ENCODE measurements around the gene PRKN. TPM values are rescaled to one million over a fixed set of nuclear protein-coding genes. Genes with fewer than 3 reads are reported as not detected.

Gene PRKN
- total RNA-seq, 1 donor from 2014 or later: 7.0 TPM

GRCh38 chr6:162620073-162620472 is 107.5 kb downstream of the PRKN start:
- H3K9me3 Mint-ChIP-seq (ENCODE audit: unreplicated experiment): peaks cover 4% of the 10 kb centered on the region
- H3K4me1 Mint-ChIP-seq (ENCODE audit: low read depth, unreplicated experiment): peaks cover 6% of the 10 kb centered on the region
- H3K4me3 Mint-ChIP-seq (ENCODE audit: unreplicated experiment): no peak overlapping the region
- no peaks in the 10 kb centered on the region for H3K36me3 Mint-ChIP-seq (ENCODE audit: unreplicated experiment)
- H3K27me3 Mint-ChIP-seq (ENCODE audit: unreplicated experiment): no peaks in the 10 kb centered on the region
- no peak for TF ChIP-seq CTCF (IDR thresholded peaks at IDR 0.05; ENCODE audit: partially characterized antibody, unreplicated experiment)
- no peak overlapping the region for H3K27ac Mint-ChIP-seq (ENCODE audit: unreplicated experiment)
- no peak for DNase-seq

- Mint-ChIP-seq H3K27ac (ENCODE audit: unreplicated experiment) (no peak overlapping the region), H3K27me3 (ENCODE audit: unreplicated experiment) (no peaks in the 10 kb centered on the region), H3K9me3 (ENCODE audit: unreplicated experiment) (peaks cover 1% of the 10 kb centered on the region), H3K4me1 (ENCODE audit: low read depth, unreplicated experiment) (peaks cover 6% of the 10 kb centered on the region), H3K4me3 (ENCODE audit: unreplicated experiment) (no peak overlapping the region), H3K36me3 (ENCODE audit: unreplicated experiment) (no peaks in the 10 kb centered on the region)
- no peak for TF ChIP-seq CTCF (IDR thresholded peaks at IDR 0.05; ENCODE audit: partially characterized antibody, unreplicated experiment)
- DNase-seq: no peak
Observed at GRCh38 chr6:162618448-162619002, 109.0 kb downstream of the PRKN start.

- Mint-ChIP-seq H3K4me3 (ENCODE audit: unreplicated experiment) (no peak overlapping the region), H3K36me3 (ENCODE audit: unreplicated experiment) (no peaks in the 10 kb centered on the region), H3K27ac (ENCODE audit: unreplicated experiment) (peak overlapping the region; percentile 40), H3K9me3 (ENCODE audit: unreplicated experiment) (peaks cover 1% of the 10 kb centered on the region), H3K4me1 (ENCODE audit: low read depth, unreplicated experiment) (peaks cover 6% of the 10 kb centered on the region), H3K27me3 (ENCODE audit: unreplicated experiment) (no peaks in the 10 kb centered on the region)
- no peak for DNase-seq
- TF ChIP-seq CTCF (IDR thresholded peaks at IDR 0.05; ENCODE audit: partially characterized antibody, unreplicated experiment): no peak
Observed at GRCh38 chr6:162615016-162615705, 112.4 kb downstream of the PRKN start.

GRCh38 chr6:162613310-162613709 is 114.3 kb downstream of the PRKN start:
- peaks cover 6% of the 10 kb centered on the region for H3K4me1 Mint-ChIP-seq (ENCODE audit: low read depth, unreplicated experiment)
- H3K36me3 Mint-ChIP-seq (ENCODE audit: unreplicated experiment): no peaks in the 10 kb centered on the region
- H3K27ac Mint-ChIP-seq (ENCODE audit: unreplicated experiment): no peak overlapping the region
- H3K27me3 Mint-ChIP-seq (ENCODE audit: unreplicated experiment): no peaks in the 10 kb centered on the region
- H3K9me3 Mint-ChIP-seq (ENCODE audit: unreplicated experiment): peaks cover 1% of the 10 kb centered on the region
- no peak for TF ChIP-seq CTCF (IDR thresholded peaks at IDR 0.05; ENCODE audit: partially characterized antibody, unreplicated experiment)
- H3K4me3 Mint-ChIP-seq (ENCODE audit: unreplicated experiment): no peak overlapping the region
- DNase-seq: no peak

GRCh38 chr6:162612613-162613012 is 115.0 kb downstream of the PRKN start:
- H3K4me1 Mint-ChIP-seq (ENCODE audit: low read depth, unreplicated experiment): peaks cover 6% of the 10 kb centered on the region
- H3K36me3 Mint-ChIP-seq (ENCODE audit: unreplicated experiment): no peaks in the 10 kb centered on the region
- no peaks in the 10 kb centered on the region for H3K27me3 Mint-ChIP-seq (ENCODE audit: unreplicated experiment)
- no peak overlapping the region for H3K27ac Mint-ChIP-seq (ENCODE audit: unreplicated experiment)
- H3K4me3 Mint-ChIP-seq (ENCODE audit: unreplicated experiment): no peak overlapping the region
- DNase-seq: no peak
- no peak for TF ChIP-seq CTCF (IDR thresholded peaks at IDR 0.05; ENCODE audit: partially characterized antibody, unreplicated experiment)
- peaks cover 1% of the 10 kb centered on the region for H3K9me3 Mint-ChIP-seq (ENCODE audit: unreplicated experiment)
